Right lobe of liver (tissue), 6 donors: ENCODE measurements around the gene ITPK1. TPM values are rescaled to one million over a fixed set of nuclear protein-coding genes. Genes with fewer than 3 reads are reported as not detected.

Experiments
- ATAC-seq, 4 donors: fragments of 200-7000 bp; cut with Tn5 transposase; one replicate each; pipeline ENCODE4 v1.9.1; 2020; ENCODE audit warnings: mild to moderate bottlenecking in 4 of 4, moderate library complexity in 4 of 4
- DNase-seq, 3 donors: peaks; one replicate each; pipeline ENCODE4 v3.0.0-alpha.2; 2020
- H3K27ac ChIP-seq, 3 donors: fragments of 200-600 bp; one replicate each; pipeline ENCODE4 v1.8.0; 2022
- H3K27me3 ChIP-seq, 2 donors: fragments of 200-600 bp; one replicate each; pipeline ENCODE4 v1.8.0; 2022
- H3K36me3 ChIP-seq, 4 donors: fragments of 200-600 bp; sonication (generic) in 1 of 4; one replicate each; pipeline versions ENCODE4 v1.5.1 to v1.8.0; 2017 to 2022; ENCODE audit warnings: control low read depth in 1 of 4
- H3K4me1 ChIP-seq, 4 donors: fragments of 200-600 bp; sonication (generic) in 1 of 4; one replicate each; pipeline versions ENCODE4 v1.5.1 to v1.8.0; 2017 to 2022; ENCODE audit warnings: control low read depth in 1 of 4
- H3K4me3 ChIP-seq, 3 donors: fragments of 200-600 bp; one replicate each; pipeline ENCODE4 v1.8.0; 2022
- H3K9me3 ChIP-seq, 4 donors: fragments of 200-600 bp; sonication (generic) in 1 of 4; one replicate each; pipeline versions ENCODE4 v1.5.1 to v1.8.0; 2017 to 2022; ENCODE audit warnings: control low read depth in 1 of 4
- CTCF ChIP-seq, 4 donors: fragments of 200-600 bp in 3 of 4; fragments of 450-650 bp in 1 of 4; IDR thresholded peaks; one replicate each; pipeline versions ENCODE4 v1.5.1 to v1.8.0; 2016 to 2022; ENCODE audit warnings: antibody characterized with exemption in 4 of 4, mild to moderate bottlenecking in 2 of 4
- POLR2A ChIP-seq: fragments of 450-650 bp; IDR thresholded peaks from one replicate; pipeline ENCODE4 v1.6.1; 2017; ENCODE audit warnings: antibody characterized with exemption, mild to moderate bottlenecking
- WGBS: methylation state at CpG from one replicate; pipeline ENCODE4 v1.1.6; 2018; ENCODE audit warnings: low coverage, low lambda C conversion rate; ENCODE audit not compliant: insufficient coverage; ENCODE audit errors: missing lambda C conversion rate; 5-methylcytosine and 5-hydroxymethylcytosine counted together
- intact Hi-C, 2 donors: fragments of 100-400 bp; cut with DNase I; formaldehyde crosslinking; loops; one replicate each; pipeline versions ENCODE4 v1.11.2 to v1.14.1; 2022
- total RNA-seq, 6 experiments: library from RNA; depleted of rRNA in 2 of 6; stranded (reverse); fragments of >200 nt in 2 of 6; fragmentation: NEBNext Ultra II Directional in 3 of 6; extraction: Animal tissue kit (Norgen Biotek cat#: 25700) in 3 of 6; gene quantifications; one replicate each; pipeline versions ENCODE4 v1.1.0 to v1.2.4, GENCODE V29; 2016 to 2023
- donor health status: DM: no; HTN: yes; CAD: no.
- donor health status: DM: no; HTN: no; CAD: no.
- donor health status: DM: no; HTN: no; CAD: no.
- donor health status: DM: no; HTN: yes; CAD: no.
- donor health status: DM: no; HTN: yes; CAD: no.

ITPK1 gene
- total RNA-seq, 6 experiments from 2014 or later, result 28.4 to 61.0 (median 40.0) TPM

- H3K4me3 ChIP-seq, result no peak overlapping the region
- H3K36me3 ChIP-seq, result no peaks in the 10 kb centered on the region
- TF ChIP-seq POLR2A (no peak), CTCF (IDR thresholded peaks at IDR 0.05) (no peak)
- peak; percentile 10 to 40 (median 32) for ATAC-seq
- no peak for DNase-seq
- H3K4me1 ChIP-seq, result peaks cover 0 to 19% (median 7%) of the 10 kb centered on the region in 4 donors
- no peaks in the 10 kb centered on the region for H3K27me3 ChIP-seq
- 35% methylated on average over 4 of the region's 4 CpGs for WGBS
- H3K9me3 ChIP-seq, result no peaks in the 10 kb centered on the region
- H3K27ac ChIP-seq, result peak overlapping the region in 1 of 3 donors; percentile 40
- intact Hi-C loops, result no loop called here
Measured at GRCh38 chr14:93073358-93073707, 42.4 kb downstream of the ITPK1 start.

DNA sequence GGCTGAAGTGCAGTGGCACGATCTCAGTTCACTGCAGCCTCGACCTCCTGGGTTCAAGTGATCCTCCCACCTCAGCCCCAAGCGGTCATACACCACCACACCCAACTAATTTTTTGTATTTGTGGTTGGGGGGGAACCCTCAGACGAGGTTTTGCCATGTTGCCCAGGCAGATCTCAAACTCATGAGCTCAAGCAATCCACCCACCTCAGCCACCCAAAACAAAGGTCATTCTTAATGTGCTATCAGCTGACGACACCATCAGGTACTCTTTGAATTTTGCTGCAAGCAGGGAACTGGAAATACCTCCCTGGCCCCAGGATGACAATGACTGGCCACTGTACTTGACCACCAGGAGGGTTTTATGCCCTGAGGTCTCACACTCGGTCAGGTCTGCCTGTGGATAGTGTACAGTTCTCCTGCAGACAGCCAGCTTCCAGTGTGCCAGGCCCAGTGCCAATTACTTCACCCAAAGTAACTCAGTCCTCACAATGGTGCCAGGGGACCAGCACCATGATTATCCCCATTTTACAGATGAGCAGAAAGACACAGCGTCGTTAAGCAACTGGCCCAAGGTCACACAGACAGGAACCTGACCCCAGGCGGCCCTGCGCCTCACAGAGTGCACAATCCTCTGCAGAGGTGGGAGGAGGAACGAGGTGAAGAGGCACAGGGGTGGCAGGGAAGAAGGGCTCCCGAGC, 42.9 kb downstream of the ITPK1 start:
- WGBS, result 57% methylated on average over 7 of the region's 12 CpGs
- H3K4me1 ChIP-seq, result peaks cover 0 to 19% (median 7%) of the 10 kb centered on the region in 4 donors
- H3K27me3 ChIP-seq, result no peaks in the 10 kb centered on the region
- no peaks in the 10 kb centered on the region for H3K9me3 ChIP-seq
- no peak overlapping the region for H3K4me3 ChIP-seq
- no peak for DNase-seq
- no peaks in the 10 kb centered on the region for H3K36me3 ChIP-seq
- intact Hi-C loops, result no loop called here
- H3K27ac ChIP-seq, result peak overlapping the region in 1 of 3 donors; percentile 40
- no peak for TF ChIP-seq POLR2A
- no peak for TF ChIP-seq CTCF (IDR thresholded peaks at IDR 0.05)
- ATAC-seq, result no peak

GRCh38 chr14:93068711-93069110, 47.0 kb downstream of the ITPK1 start:
- Histone ChIP-seq H3K4me3 (no peak overlapping the region), H3K36me3 (no peaks in the 10 kb centered on the region), H3K9me3 (no peaks in the 10 kb centered on the region), H3K27ac (no peak overlapping the region), H3K27me3 (no peaks in the 10 kb centered on the region), H3K4me1 (peaks cover 0 to 8% (median 4%) of the 10 kb centered on the region in 4 donors)
- peak in 1 of 4 donors; percentile 7 for ATAC-seq
- TF ChIP-seq POLR2A (no peak), CTCF (IDR thresholded peaks at IDR 0.05) (no peak)
- no peak for DNase-seq
- 68% methylated on average over 8 of the region's 8 CpGs for WGBS
- intact Hi-C loops, result no loop called here

DNA sequence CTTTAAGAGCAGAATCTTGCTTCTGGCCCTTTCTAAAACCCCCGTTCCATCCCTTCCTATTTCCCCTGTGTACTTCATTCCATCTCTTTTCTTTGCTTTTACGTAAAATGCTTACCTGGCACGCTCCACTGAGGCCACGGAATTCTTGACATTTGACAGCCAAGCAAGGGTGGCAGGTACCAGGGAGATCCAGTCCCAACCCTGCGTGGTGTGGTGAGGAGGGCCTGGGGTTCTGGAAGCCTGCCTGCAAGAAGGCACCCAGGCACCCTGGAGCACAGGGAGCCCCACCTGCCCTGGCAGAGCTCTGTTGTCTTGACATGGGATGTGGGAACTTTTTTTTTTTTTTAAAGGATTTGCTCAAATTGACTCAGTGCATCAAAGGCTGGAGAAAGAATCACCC, 48.6 kb downstream of the ITPK1 start:
- DNase-seq (no peak), ATAC-seq (no peak)
- Histone ChIP-seq H3K9me3 (no peaks in the 10 kb centered on the region), H3K27ac (no peak overlapping the region), H3K4me1 (no peaks in the 10 kb centered on the region), H3K27me3 (no peaks in the 10 kb centered on the region), H3K4me3 (no peak overlapping the region), H3K36me3 (no peaks in the 10 kb centered on the region)
- TF ChIP-seq POLR2A, result no peak
- TF ChIP-seq CTCF (IDR thresholded peaks at IDR 0.05), result no peak
- intact Hi-C loops, result no loop called here
- WGBS, result 91% methylated on average over 5 of the region's 5 CpGs
